Measurements from ENCODE around the gene MYADM.
A peak's percentile ranks its signal among the peaks of the same experiment; 100 is the strongest.

MYADM gene

GRCh38 chr19:53885036-53885435 lies 17.4 kb downstream of the MYADM start:
- DNase-seq, result no peak

DNA sequence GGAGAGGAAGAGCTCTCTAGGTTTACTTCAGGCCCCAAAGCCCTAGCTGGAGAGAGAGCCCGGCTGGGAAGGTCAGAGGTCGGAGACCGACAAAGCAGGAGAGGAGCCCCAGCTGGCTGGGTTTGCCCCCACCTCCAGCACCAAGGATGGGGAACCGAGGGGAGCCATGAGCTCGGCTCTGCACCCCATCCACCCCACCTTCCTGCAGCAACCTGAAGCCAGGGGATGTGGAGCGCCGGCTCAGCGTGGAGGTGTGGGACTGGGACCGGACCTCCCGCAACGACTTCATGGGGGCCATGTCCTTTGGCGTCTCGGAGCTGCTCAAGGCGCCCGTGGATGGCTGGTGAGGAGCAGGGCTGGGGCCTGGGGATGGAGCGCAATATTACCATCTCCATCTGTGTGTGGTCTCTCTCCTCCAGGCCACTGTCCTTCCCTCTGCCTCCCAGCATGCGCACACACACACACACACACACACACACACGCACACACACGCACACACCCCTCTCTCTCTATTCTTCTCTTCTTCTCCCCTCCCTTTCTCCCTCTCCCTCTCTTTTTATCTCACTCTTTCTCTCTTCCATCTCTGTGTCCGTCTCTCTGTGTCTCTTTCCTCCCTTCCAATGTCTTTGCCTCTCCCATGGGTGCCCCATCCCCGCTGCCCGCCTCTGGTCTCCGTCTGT lies 24.8 kb downstream of the MYADM start:
- DNase-seq, result no peak

GRCh38 chr19:53892981-53893325 lies 25.3 kb downstream of the MYADM start:
- DNase-seq, result no peak

GRCh38 chr19:53894707-53895106 lies 27.0 kb downstream of the MYADM start:
- no peak for DNase-seq

DNA sequence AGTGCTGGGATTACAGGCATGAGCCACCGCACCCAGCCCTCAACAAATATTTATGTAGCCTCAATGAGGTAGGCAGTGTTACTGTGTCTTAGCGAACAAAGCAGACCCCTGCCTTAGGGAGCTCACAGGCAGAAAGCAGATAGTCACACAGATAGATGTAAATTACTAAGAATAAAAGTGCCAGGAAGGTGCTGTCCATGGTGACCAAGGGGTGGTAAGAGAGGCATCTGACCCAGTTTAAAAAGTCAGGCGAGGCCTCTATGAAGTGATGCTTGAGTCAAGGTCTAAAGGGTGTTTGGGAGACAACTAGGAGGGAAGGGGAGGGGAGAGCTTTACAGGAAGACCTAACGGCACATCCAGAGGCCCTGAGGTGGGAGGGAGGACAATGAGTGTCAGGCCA lies 29.0 kb downstream of the MYADM start:
- DNase-seq, result no peak

DNA sequence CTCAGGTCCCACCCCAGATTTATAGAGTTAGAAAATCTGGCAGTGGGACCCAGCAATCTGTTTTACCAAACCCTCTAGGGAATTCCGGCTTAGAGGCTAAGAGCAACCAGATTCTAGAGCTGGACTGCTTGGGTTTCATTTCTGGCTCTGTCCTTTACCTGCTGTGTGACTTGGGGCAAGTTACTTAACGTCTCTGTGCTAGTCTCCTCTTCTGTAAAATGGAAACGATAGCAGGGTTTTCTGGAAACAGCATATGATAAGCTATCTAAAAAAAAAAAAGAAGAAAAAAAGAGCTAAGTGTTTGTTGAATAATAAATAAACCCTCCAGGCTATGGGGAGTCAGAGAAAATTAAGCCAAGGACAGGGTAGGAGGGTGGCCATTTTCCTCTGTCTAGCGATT lies 29.8 kb downstream of the MYADM start:
- DNase-seq, result no peak

DNA sequence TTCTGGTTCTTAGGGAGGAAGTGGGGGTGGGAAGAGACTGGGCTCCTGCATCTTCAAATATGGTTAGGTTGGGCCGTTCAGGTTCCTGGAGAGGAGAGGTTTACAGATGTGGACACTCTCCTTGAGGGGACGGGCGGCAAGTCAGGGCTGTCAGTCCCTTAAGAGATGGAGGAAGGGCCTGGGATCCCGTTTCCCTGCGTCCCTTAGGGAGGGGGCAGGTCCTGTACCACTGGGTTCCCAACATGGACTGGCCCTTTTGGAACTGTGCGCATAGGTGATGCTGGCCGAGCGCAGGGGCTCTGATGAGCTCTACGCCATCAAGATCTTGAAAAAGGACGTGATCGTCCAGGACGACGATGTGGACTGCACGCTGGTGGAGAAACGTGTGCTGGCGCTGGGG lies 30.5 kb downstream of the MYADM start:
- DNase-seq, result no peak

GRCh38 chr19:53898636-53899341 lies 31.1 kb downstream of the MYADM start:
- DNase-seq, result no peak

DNA sequence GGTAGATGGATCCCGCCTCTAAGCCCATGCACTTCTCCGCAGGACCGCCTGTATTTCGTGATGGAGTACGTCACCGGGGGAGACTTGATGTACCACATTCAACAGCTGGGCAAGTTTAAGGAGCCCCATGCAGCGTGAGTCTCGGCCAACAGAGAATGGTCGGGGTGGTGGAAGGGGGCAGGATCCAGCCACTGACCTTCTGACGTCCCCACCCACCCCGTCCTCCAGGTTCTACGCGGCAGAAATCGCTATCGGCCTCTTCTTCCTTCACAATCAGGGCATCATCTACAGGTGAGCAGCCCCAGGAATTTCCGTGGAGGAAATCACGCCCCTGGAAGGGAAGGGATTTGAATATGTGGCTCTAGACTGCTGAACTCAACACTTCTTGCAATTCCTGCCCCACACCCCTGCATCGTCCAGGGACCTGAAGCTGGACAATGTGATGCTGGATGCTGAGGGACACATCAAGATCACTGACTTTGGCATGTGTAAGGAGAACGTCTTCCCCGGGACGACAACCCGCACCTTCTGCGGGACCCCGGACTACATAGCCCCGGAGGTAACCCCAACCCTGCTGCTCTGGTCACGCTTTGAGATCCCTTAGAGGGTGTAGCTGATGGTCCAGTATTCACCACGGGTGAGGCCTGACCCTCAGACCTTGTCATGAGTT lies 32.6 kb downstream of the MYADM start:
- no peak for DNase-seq

- DNase-seq, result peak in 3 of 4 experiments; percentile 31 to 71 (median 46)
Measured at GRCh38 chr19:53903055-53903680, 35.5 kb downstream of the MYADM start.

GRCh38 chr19:53904909-53905308 lies 37.2 kb downstream of the MYADM start:
- no peak for DNase-seq

GRCh38 chr19:53905787-53906186 lies 38.1 kb downstream of the MYADM start:
- no peak for DNase-seq

- peak; percentile 52 to 77 (median 67) for DNase-seq
Measured at GRCh38 chr19:53906211-53907192, 38.8 kb downstream of the MYADM start.

GRCh38 chr19:53907193-53907581 lies 39.5 kb downstream of the MYADM start:
- no peak for DNase-seq

DNA sequence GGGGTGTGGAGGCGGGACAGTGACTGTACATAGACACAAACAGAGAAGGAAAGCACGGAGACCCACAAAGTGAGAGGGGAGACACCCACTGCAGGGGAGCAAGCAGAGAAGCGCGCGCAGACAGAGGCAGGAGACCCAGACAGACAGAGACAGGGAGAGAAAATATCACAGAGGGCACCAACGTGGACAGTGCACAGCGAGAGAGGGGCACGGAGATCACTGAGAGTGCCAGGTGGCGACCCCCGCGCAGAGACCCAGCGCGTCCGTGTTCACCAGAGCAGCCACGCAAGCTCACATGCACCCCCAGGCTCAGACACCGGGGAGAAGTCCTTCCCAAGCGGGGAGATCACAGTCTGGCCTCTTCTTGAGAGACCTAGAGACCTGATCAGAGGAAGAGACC lies 40.0 kb downstream of the MYADM start:
- DNase-seq, result no peak

DNA sequence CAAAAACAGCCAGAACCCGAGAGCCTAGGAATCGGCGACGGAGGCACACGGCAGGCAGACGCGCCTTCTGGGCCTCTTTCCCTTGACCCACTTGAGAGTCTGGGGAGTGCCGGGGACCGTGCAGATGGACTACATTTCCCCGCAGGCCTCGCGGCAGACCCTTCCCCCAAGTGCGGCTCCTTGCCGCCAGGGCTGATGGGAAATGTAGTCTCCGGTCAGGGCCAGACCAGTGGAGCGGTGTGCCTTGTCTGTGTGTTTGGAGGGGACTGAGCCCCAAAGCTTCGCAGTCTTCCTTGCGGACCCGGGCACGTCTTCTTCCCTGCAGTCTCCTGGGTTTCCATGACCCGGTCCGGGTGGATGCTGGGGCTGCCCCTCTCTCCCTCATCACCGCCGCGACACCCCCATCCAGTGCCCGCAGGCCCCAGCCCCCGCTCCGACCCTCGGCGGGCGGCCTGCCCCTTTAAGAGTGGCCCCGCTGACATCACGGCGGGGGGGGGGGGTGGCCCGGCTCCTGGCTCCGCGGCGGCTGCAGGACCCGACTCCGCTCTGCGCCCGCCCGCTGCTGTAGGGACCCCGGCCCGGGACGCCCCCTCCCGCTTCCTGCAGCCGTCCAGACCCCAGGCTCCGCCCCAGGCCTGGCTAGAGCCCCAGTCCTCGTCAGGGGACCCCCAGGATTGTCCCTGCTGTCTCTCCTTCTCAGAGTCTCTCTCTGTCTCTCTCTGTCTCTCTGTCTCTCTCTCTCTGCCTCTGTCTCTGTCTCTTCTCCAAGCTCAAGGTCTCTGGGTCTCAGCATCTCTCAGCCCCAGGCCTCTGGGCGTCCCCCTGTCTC lies 40.6 kb downstream of the MYADM start:
- DNase-seq, result peak; percentile 23 to 60 (median 44)

DNA sequence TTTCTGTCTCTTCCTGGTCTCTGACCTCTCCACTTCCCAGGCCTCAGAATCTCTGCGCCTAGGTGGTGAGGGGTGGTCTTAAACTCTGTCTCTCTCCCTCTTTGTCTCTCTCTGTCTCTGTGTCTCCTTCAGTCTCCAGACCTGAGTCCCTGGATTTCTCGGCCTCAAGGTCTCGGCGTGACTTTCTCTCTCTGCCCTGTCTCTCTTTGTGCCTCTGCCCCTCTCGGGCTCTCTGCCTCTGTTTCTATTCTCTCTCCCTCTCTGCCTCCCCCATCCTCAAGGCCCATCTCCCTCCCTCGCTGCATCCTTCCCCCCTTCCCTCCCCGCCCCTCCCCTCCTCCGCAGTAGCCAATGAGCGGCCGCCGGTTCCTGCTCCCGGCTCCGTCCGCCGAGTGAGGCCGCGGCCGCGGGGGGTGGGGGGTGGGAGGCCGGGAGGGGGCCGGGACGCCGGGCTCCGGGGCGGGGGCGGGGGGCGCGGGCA lies 41.3 kb downstream of the MYADM start, which contains the start of gene CACNG7:
Gene CACNG7 (plus strand): TSS at position 344 of the 481 bp plus-strand sequence. CDS start 3,554 bp downstream, outside the sequence.
- DNase-seq, result no peak

DNA sequence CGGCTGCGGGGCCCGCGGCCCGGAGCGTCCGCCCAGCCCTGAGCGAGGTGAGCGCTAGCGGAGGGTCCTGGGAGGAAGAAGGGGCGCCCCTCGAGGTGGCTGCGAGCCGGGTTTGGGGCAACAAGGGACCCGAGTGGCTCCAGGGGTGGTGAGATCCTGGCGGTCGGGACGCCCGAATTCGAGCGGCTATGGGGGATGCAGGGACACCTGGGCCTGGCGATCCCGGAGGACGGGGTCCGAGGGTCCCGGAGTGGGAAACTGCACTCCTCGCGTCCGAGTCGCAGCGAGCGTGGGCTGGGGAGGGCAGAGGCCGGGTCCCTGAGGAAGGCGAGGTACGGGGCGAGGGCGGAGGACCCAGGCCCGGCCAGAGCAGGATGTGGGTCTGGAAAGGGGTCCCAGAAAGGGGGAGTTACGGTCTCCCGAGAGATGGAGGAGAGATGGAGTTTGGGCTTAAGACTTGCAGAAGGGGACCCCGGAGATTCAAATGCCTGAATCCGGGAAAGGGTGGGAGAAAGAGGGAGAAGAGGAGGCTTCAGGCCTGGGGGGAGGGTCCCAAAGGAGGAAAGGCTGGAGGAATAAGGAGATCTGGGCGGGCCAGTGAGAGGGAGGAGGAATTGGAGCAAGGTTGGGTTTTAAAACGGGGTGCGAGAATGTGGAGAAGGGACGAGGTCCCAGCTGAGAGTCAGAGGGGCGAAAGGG lies 41.9 kb downstream of the MYADM start:
- no peak for DNase-seq

DNA sequence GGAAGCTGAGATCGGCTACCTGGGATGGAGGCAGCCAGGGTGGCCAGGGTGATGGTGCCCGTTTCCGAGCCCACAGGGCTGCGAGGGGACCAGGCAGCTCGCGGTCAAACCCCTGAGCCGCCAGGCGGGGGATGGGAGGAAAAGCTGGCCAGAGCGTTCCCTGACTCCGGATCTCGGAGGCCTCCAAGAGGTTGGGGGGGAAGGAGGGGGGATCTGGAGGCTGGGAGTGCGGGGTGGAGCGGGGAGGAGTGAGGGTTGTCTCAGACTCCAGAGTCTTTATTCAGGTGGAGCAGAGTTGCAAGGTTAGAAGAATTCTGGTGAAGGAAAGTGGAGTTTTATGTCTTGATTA lies 42.5 kb downstream of the MYADM start:
- no peak for DNase-seq

GRCh38 chr19:53912653-53913052 lies 45.0 kb downstream of the MYADM start:
- peak in 1 of 4 experiments; percentile 39 for DNase-seq
